T-cell (primary cell): ENCODE data around the gene TRAF4. TPM values are rescaled to one million over a fixed set of nuclear protein-coding genes. Genes with fewer than 3 reads are reported as not detected.

Source experiments
- ATAC-seq, 4 experiments: fragments of 200-7000 bp in 3 of 4; fragments of 150-1000 bp in 1 of 4; cut with Tn5 transposase; replicated peaks in 1 of 4; 1 replicate in 3 of 4; 2 replicates in 1 of 4; pipeline ENCODE4 v1.10.0; 2021; ENCODE audit warnings: moderate library complexity in 3 of 4, mild to moderate bottlenecking in 2 of 4, moderate number of reproducible peaks in 1 of 4
- CTCF ChIA-PET, 2 donors: fragments of 300-600 bp; sonication (Branson Sonifier 250); formaldehyde crosslinking; loops; one replicate each; lab custom pipeline; 2022; ENCODE audit warnings: antibody characterized with exemption in 2 of 2; lab: Charles Lee
- POLR2A ChIA-PET, 2 donors: fragments of 300-600 bp; sonication (Branson Sonifier 250); formaldehyde crosslinking; loops; one replicate each; lab custom pipeline; 2022; ENCODE audit warnings: antibody characterized with exemption in 2 of 2; lab: Charles Lee
- DNase-seq, 35 experiments: peaks; one replicate each; pipeline versions ENCODE4 v3.0.0 to v3.0.0-alpha.2; 2013 to 2023
- H3K27ac ChIP-seq: one replicate; pipeline ENCODE4 v1.5.1; 2013; ENCODE audit warnings: low read length
- H3K27me3 ChIP-seq, 2 experiments: replicated peaks in 1 of 2; 1 replicate in 1 of 2; 2 replicates in 1 of 2; pipeline versions ENCODE4 v1.6.1 to v1.7.0; 2013; ENCODE audit warnings: low read length in 1 of 2, mixed read lengths in 1 of 2; ENCODE audit not compliant: control insufficient read depth in 2 of 2, insufficient read depth in 2 of 2; ENCODE audit errors: extremely low read depth in 1 of 2
- H3K36me3 ChIP-seq, 2 donors: 1 replicate in 1 of 2; 2 replicates in 1 of 2; pipeline versions ENCODE4 v1.6.1 to v1.7.0; 2013; ENCODE audit warnings: low read length in 1 of 2; ENCODE audit not compliant: control insufficient read depth in 2 of 2, insufficient read depth in 1 of 2; ENCODE audit errors: extremely low read depth in 1 of 2
- H3K4me1 ChIP-seq, 2 experiments: 1 replicate in 1 of 2; 2 replicates in 1 of 2; pipeline versions ENCODE4 v1.6.1 to v1.7.0; 2013; ENCODE audit warnings: low read length in 2 of 2, mixed read lengths in 1 of 2; ENCODE audit not compliant: insufficient read depth in 2 of 2, control insufficient read depth in 1 of 2; ENCODE audit errors: extremely low read depth in 1 of 2
- H3K4me3 ChIP-seq, 2 donors: 1 replicate in 1 of 2; 2 replicates in 1 of 2; pipeline versions ENCODE4 v1.5.1 to v1.7.0; 2013; ENCODE audit warnings: mild to moderate bottlenecking in 2 of 2, low read length in 1 of 2, moderate library complexity in 1 of 2; ENCODE audit not compliant: control insufficient read depth in 1 of 2; ENCODE audit errors: extremely low read depth in 1 of 2
- H3K9me3 ChIP-seq: 2 replicates; pipeline ENCODE4 v1.7.0; 2013
- H3K27ac Mint-ChIP-seq, 2 donors: one replicate each; pipeline ENCODE4 v1.8.0; 2020 to 2021; ENCODE audit warnings: mild to moderate bottlenecking in 2 of 2, mixed read lengths in 2 of 2
- H3K27me3 Mint-ChIP-seq, 2 donors: one replicate each; pipeline ENCODE4 v1.8.0; 2021 to 2022; ENCODE audit warnings: mixed read lengths in 2 of 2
- H3K36me3 Mint-ChIP-seq: one replicate; pipeline ENCODE4 v1.8.0; 2021; ENCODE audit warnings: mixed read lengths
- H3K4me1 Mint-ChIP-seq, 3 donors: one replicate each; pipeline ENCODE4 v1.8.0; 2020 to 2022; ENCODE audit warnings: mixed read lengths in 3 of 3, mild to moderate bottlenecking in 1 of 3
- H3K4me3 Mint-ChIP-seq, 3 donors: one replicate each; pipeline ENCODE4 v1.8.0; 2020 to 2022; ENCODE audit warnings: mild to moderate bottlenecking in 3 of 3, mixed read lengths in 3 of 3, moderate library complexity in 3 of 3
- H3K9me3 Mint-ChIP-seq, 3 donors: one replicate each; pipeline ENCODE4 v1.8.0; 2020 to 2022; ENCODE audit warnings: mixed read lengths in 3 of 3
- WGBS: methylation state at CpG from one replicate; pipeline ENCODE4 v1.1.5; 2013; ENCODE audit warnings: missing lambda C conversion rate; ENCODE audit not compliant: insufficient coverage; 5-methylcytosine and 5-hydroxymethylcytosine counted together
- total RNA-seq, 35 experiments: library from RNA in 6 of 35; stranded (reverse) in 6 of 35; fragments of 120-200 nt in 1 of 35; gene quantifications; one replicate each; pipeline versions ENCODE4 v1.2.1 to v1.2.4 and lab custom pipeline; 2013 to 2026

Gene TRAF4
- total RNA-seq, 5 donors from 2014 or later (not counting 1 experiment from before 2014, with no cell fraction given) = 37.5 to 226 (median 42.5) TPM

DNA sequence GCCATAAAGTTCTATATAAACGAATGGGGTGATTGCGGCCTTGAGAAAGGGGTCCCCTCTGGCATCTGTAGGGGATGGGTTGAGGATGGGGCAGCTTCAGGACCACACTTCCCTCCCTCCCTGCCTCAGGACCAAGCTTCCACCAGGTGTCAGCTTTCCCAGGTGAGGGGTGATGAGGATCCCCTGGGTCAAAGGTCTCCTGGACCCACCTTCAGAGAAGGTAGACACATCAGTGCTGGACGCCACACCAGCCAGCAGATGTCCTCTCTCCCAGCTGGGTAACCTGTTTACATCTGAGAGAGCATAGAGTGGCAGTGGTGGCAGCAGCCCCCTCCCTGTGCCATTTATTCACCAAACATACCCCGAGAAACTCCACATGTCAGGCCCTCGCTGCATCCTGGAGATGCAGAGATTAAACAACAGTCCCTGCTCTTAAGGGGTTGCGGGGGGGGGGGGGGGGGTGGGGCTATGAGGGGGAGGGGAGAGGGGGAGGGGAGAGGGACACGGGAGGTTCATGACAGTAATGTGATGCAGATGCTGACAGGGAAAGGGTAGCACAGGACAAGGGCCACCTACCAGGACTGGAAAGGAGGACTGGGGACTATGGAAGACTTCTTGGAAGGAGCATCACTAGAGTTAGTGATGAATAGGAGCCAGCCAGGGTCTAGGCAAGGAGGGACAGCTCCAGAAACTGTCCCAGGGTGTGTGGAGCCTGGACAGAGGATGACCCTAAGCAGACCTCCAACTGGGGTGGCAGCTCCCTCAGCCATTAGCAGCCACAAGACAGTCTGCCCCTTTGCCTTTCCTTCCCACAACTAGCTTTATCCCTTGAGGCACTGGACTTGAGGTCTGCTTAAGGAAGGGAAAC, 37.1 kb upstream of the TRAF4 start:
- H3K4me3 ChIP-seq = no peak overlapping the region
- H3K27ac ChIP-seq = no peak overlapping the region
- POLR2A ChIA-PET = no interaction called here
- no peak overlapping the region for H3K4me3 Mint-ChIP-seq
- peaks cover 17% of the 10 kb centered on the region for H3K36me3 Mint-ChIP-seq
- H3K4me1 Mint-ChIP-seq = peaks cover 3 to 13% (median 4%) of the 10 kb centered on the region in 3 donors
- CTCF ChIA-PET = no interaction called here
- no CpG with 5 or more reads among the region's 7 CpGs for WGBS
- ATAC-seq = no peak
- H3K4me1 ChIP-seq = peaks cover 0 to 13% of the 10 kb centered on the region in 2 experiments
- no peaks in the 10 kb centered on the region for H3K27me3 ChIP-seq
- H3K9me3 Mint-ChIP-seq = no peaks in the 10 kb centered on the region
- H3K36me3 ChIP-seq = peaks cover 26 to 27% of the 10 kb centered on the region in 2 donors
- H3K9me3 ChIP-seq = no peaks in the 10 kb centered on the region
- peak overlapping the region in 1 of 2 donors; percentile 18 for H3K27ac Mint-ChIP-seq
- no peak for DNase-seq
- H3K27me3 Mint-ChIP-seq = no peaks in the 10 kb centered on the region

DNA sequence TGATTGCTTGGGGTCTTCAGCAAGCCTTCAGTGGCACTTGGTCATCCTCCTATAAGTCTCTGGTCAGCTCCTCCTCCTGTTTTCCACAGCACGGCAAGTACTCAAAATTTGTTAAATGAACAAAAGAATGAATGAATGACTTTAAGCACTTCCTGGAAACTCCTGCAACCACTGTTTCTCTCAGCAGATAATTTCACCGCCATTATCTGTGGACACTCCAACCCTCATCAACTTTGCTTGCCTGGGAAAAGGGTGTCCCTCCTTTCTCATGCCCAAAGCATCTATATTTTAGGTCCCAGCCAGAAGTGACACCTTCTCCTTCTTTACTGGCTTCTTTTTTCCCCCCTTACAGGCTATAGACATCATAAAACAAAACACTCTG, 36.5 kb upstream of the TRAF4 start:
- H3K4me3 Mint-ChIP-seq = no peak overlapping the region
- Histone ChIP-seq H3K36me3 (peaks cover 20 to 21% of the 10 kb centered on the region in 2 donors), H3K4me1 (peaks cover 0 to 19% of the 10 kb centered on the region in 2 experiments), H3K27ac (no peak overlapping the region), H3K27me3 (no peaks in the 10 kb centered on the region), H3K9me3 (no peaks in the 10 kb centered on the region), H3K4me3 (no peak overlapping the region)
- WGBS = 88% methylated on average over 1 of the region's 2 CpGs
- no peak for DNase-seq
- CTCF ChIA-PET = no interaction called here
- POLR2A ChIA-PET = no interaction called here
- H3K4me1 Mint-ChIP-seq = peaks cover 6 to 19% (median 7%) of the 10 kb centered on the region in 3 donors
- H3K27ac Mint-ChIP-seq = peak overlapping the region in 1 of 2 donors; percentile 18
- H3K27me3 Mint-ChIP-seq = no peaks in the 10 kb centered on the region
- H3K36me3 Mint-ChIP-seq = peaks cover 10% of the 10 kb centered on the region
- H3K9me3 Mint-ChIP-seq = no peaks in the 10 kb centered on the region
- ATAC-seq = no peak

DNA sequence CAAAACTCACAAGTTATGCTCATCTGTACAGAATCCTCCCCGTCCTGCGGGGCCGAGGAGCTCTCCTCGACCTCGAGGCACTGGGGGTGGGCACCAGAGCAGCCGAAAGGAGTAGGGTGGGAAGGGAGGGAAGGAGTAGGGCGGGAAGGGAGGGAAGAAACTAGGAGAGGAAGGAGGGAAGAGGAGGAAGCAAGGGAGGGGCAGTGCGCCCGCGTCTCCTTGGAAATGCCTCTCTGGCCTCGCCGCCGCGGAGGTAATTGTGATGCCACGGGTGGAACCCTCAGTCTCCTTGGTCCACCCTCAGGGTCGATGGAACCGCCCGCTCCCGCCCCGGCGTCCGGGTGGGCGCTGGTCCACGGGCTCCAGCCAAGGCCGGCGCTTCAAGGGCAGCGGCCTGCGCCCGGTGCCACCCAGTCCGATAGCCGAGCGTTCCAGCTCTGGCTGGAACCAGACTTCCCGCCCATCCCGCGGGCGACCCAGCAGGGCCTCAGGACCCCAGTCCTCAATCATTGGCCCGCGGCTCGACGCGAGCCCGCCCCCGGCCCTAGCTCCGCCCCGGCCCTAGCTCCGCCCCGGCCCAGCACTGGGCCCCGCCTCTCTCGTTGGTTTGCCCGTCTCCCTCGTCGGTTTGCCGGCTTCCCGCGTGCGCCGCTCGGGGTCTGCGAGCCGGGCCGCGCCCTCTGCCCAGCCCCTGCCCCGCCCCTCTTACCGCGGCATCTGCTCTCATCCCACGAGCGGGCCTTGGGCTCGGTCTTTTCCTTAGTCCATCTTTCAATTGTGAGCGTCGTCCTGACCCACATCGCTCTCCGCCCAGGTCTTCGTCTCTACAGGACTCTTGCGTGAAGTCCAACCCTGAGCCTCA, 32.7 kb upstream of the TRAF4 start:
- CTCF ChIA-PET = interaction anchor here (0.5 to 1.8 kb wide), 13 partner anchors 9 to 906 kb away, joined by 3 to 13 read pairs (median 5); partner anchors contain the start of genes PIGS (in 1 of the 2), RPL23A (in 1 of the 2), SDF2 (in 1 of the 2) and SUPT6H (in 1 of the 2)
- ATAC-seq (peak; percentile 91 to 93 (median 92)), DNase-seq (peak; percentile 68 to 89 (median 82))
- 1% methylated on average over 64 of the region's 74 CpGs for WGBS
- peaks cover 0 to 3% of the 10 kb centered on the region in 2 donors for H3K36me3 ChIP-seq
- H3K27ac ChIP-seq = peak overlapping the region; percentile 76
- H3K36me3 Mint-ChIP-seq = no peaks in the 10 kb centered on the region
- no peaks in the 10 kb centered on the region for H3K9me3 Mint-ChIP-seq
- no peaks in the 10 kb centered on the region for H3K9me3 ChIP-seq
- POLR2A ChIA-PET = interaction anchor here (0.6 to 2.5 kb wide), 15 partner anchors 9 to 176 kb away, joined by 3 to 26 read pairs (median 5); partner anchors contain the start of genes RPL23A (in 2 of the 2), BLTP2 (in 1 of the 2) and NEK8 (in 1 of the 2)
- peak overlapping the region; percentile 91 for H3K27ac Mint-ChIP-seq
- H3K4me1 Mint-ChIP-seq = peaks cover 9 to 19% (median 15%) of the 10 kb centered on the region in 3 donors
- H3K27me3 Mint-ChIP-seq = peaks cover 6 to 13% of the 10 kb centered on the region in 2 donors
- peaks cover 0 to 19% of the 10 kb centered on the region in 2 experiments for H3K27me3 ChIP-seq
- H3K4me3 Mint-ChIP-seq = peak overlapping the region; percentile 82 to 92 (median 84)
- H3K4me1 ChIP-seq = peaks cover 0 to 26% of the 10 kb centered on the region in 2 experiments
- H3K4me3 ChIP-seq = peak overlapping the region; percentile 64 to 69

DNA sequence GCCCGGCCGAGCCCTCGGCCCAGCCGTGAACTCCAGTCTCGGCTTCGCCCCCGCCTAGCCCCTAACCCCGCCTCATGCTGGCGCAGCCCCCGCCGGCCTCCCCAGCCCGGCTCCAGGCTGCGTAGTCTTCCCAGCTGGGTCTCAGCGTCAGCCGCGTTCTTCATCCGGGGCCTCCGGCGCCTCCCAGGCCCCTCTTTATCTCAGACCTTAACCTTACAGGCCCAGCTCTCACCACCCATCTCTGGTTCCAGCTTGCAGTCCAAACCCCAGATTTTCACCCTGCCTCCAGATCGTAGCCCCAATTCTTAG, 32.1 kb upstream of the TRAF4 start, which contains the start of gene PROCA1:
Gene PROCA1, minus strand, starts transcription at position 166 of the 309 bp plus-strand sequence. CDS start 228 bp downstream, outside the sequence.
- H3K27ac ChIP-seq = peak within 1 kb of the TSS; percentile 76
- peaks cover 0 to 24% of the 10 kb centered on the region in 2 experiments for H3K27me3 ChIP-seq
- Mint-ChIP-seq H3K4me1 (peaks cover 9 to 19% (median 15%) of the 10 kb centered on the region in 3 donors), H3K9me3 (no peaks in the 10 kb centered on the region), H3K27ac (peak within 1 kb of the TSS; percentile 91), H3K36me3 (no peaks in the 10 kb centered on the region), H3K27me3 (peaks cover 6 to 17% of the 10 kb centered on the region in 2 donors), H3K4me3 (peak within 1 kb of the TSS; percentile 82 to 92 (median 84))
- H3K4me3 ChIP-seq = peak within 1 kb of the TSS; percentile 64 to 69
- H3K36me3 ChIP-seq = no peaks in the 10 kb centered on the region
- CTCF ChIA-PET = interaction anchor here in 1 of 2 donors (0.5 to 1.8 kb wide), 8 partner anchors 8 to 907 kb away, joined by 3 to 13 read pairs (median 4); partner anchors contain the start of genes PIGS and RPL23A
- POLR2A ChIA-PET = interaction anchor here (0.6 to 2.5 kb wide), 10 partner anchors 8 to 122 kb away, joined by 3 to 26 read pairs (median 4); partner anchors contain the start of genes BLTP2 (in 1 of the 2) and RPL23A (in 1 of the 2)
- WGBS = 0% methylated on average over 20 of the region's 20 CpGs
- peaks cover 0 to 27% of the 10 kb centered on the region in 2 experiments for H3K4me1 ChIP-seq
- peak; percentile 48 to 55 (median 52) for ATAC-seq
- DNase-seq = peak in 22 of 35 experiments; percentile 22 to 61 (median 34)
- H3K9me3 ChIP-seq = no peaks in the 10 kb centered on the region

- ChIA-PET POLR2A (interaction anchor here (0.6 to 2.5 kb wide), 6 partner anchors 7 to 304 kb away, joined by 3 to 26 read pairs (median 4); partner anchors contain the start of gene RPL23A (in 1 of the 2)), CTCF (interaction anchor here (0.6 to 1.8 kb wide), 2 partner anchors 57 to 66 kb away, joined by 5 read pairs; no protein-coding TSS in a partner anchor)
- H3K27ac Mint-ChIP-seq = peak overlapping the region; percentile 83 to 90
- peak; percentile 17 to 38 (median 30) for ATAC-seq
- Histone ChIP-seq H3K36me3 (no peaks in the 10 kb centered on the region), H3K4me3 (peak overlapping the region; percentile 64 to 69), H3K27ac (peak overlapping the region; percentile 76), H3K9me3 (no peaks in the 10 kb centered on the region), H3K27me3 (peaks cover 0 to 29% of the 10 kb centered on the region in 2 experiments), H3K4me1 (peaks cover 0 to 32% of the 10 kb centered on the region in 2 experiments)
- no peaks in the 10 kb centered on the region for H3K9me3 Mint-ChIP-seq
- no peaks in the 10 kb centered on the region for H3K36me3 Mint-ChIP-seq
- peak overlapping the region; percentile 82 to 92 (median 84) for H3K4me3 Mint-ChIP-seq
- WGBS = 15% methylated on average over 18 of the region's 34 CpGs
- H3K4me1 Mint-ChIP-seq = peaks cover 9 to 19% (median 15%) of the 10 kb centered on the region in 3 donors
- H3K27me3 Mint-ChIP-seq = peaks cover 6 to 17% of the 10 kb centered on the region in 2 donors
- DNase-seq = peak; percentile 29 to 77 (median 49)
These were observed 31.6 kb upstream of the TRAF4 start for GRCh38 chr17:28712032-28712704.
